Osteocyte (in vitro differentiated cells): ENCODE measurements around the gene DNM3. TPM values are rescaled to one million over a fixed set of nuclear protein-coding genes. Genes with fewer than 3 reads are reported as not detected.
A peak's percentile ranks its signal among the peaks of the same experiment; 100 is the strongest.

Source experiments
- DNase-seq: peaks from one replicate; pipeline ENCODE4 v3.0.0; 2021; ENCODE audit warnings: mixed read lengths; ENCODE audit not compliant: unreplicated experiment; ENCODE audit errors: extremely low spot score
- H3K27ac Mint-ChIP-seq: one replicate; pipeline ENCODE4 v1.8.0; 2021; ENCODE audit warnings: mild to moderate bottlenecking, mixed read lengths; ENCODE audit not compliant: unreplicated experiment
- H3K27me3 Mint-ChIP-seq: one replicate; pipeline ENCODE4 v1.8.0; 2021; ENCODE audit warnings: mixed read lengths; ENCODE audit not compliant: unreplicated experiment
- H3K36me3 Mint-ChIP-seq: one replicate; pipeline ENCODE4 v1.8.0; 2021; ENCODE audit warnings: mixed read lengths; ENCODE audit not compliant: unreplicated experiment
- H3K4me1 Mint-ChIP-seq: one replicate; pipeline ENCODE4 v1.8.0; 2021; ENCODE audit warnings: mixed read lengths; ENCODE audit not compliant: unreplicated experiment
- H3K4me3 Mint-ChIP-seq: one replicate; pipeline ENCODE4 v1.8.0; 2021; ENCODE audit warnings: mild to moderate bottlenecking, moderate library complexity, mixed read lengths; ENCODE audit not compliant: unreplicated experiment
- H3K9me3 Mint-ChIP-seq: one replicate; pipeline ENCODE4 v1.8.0; 2021; ENCODE audit warnings: mixed read lengths; ENCODE audit not compliant: unreplicated experiment
- total RNA-seq: library from RNA; stranded (reverse); gene quantifications from 2 replicates; pipeline ENCODE4 v1.2.1, GENCODE V29; 2021
- TF ChIP-seq, protein P1 (sequence below): fragments of 200-600 bp; sonication (generic); IDR thresholded peaks from 2 replicates; pipeline ENCODE4 v1.5.0; 2021; ENCODE audit warnings: antibody characterized with exemption, mild to moderate bottlenecking, moderate library complexity

Gene DNM3
- total RNA-seq, 1 donor from 2014 or later: 3.7 TPM

DNA sequence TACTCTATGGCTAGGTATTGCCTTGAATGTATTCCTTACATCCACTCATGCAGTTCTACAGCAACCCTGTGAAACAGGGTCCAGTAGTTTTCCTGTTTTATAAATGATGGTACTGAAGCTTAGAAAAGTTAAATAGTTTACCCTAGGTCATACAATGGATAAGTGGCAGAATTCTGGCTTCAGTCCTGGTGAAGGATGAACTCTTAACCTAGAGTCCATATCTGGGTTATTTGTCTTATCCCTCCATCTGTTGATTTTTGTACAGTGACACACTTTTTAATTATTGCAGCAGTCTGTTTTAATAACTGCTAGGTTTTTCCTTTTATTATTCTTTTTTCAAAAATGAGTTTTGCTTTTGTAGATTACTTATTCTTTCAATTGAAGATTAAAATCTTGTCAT lies 263.9 kb downstream of the DNM3 start:
- Mint-ChIP-seq H3K36me3 (no peaks in the 10 kb centered on the region), H3K4me3 (no peak overlapping the region), H3K4me1 (peaks cover 38% of the 10 kb centered on the region), H3K27me3 (no peaks in the 10 kb centered on the region), H3K9me3 (no peaks in the 10 kb centered on the region), H3K27ac (no peak overlapping the region)
- no peak for DNase-seq
- TF ChIP-seq, protein P1, sequence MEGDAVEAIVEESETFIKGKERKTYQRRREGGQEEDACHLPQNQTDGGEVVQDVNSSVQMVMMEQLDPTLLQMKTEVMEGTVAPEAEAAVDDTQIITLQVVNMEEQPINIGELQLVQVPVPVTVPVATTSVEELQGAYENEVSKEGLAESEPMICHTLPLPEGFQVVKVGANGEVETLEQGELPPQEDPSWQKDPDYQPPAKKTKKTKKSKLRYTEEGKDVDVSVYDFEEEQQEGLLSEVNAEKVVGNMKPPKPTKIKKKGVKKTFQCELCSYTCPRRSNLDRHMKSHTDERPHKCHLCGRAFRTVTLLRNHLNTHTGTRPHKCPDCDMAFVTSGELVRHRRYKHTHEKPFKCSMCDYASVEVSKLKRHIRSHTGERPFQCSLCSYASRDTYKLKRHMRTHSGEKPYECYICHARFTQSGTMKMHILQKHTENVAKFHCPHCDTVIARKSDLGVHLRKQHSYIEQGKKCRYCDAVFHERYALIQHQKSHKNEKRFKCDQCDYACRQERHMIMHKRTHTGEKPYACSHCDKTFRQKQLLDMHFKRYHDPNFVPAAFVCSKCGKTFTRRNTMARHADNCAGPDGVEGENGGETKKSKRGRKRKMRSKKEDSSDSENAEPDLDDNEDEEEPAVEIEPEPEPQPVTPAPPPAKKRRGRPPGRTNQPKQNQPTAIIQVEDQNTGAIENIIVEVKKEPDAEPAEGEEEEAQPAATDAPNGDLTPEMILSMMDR: no peak

DNA sequence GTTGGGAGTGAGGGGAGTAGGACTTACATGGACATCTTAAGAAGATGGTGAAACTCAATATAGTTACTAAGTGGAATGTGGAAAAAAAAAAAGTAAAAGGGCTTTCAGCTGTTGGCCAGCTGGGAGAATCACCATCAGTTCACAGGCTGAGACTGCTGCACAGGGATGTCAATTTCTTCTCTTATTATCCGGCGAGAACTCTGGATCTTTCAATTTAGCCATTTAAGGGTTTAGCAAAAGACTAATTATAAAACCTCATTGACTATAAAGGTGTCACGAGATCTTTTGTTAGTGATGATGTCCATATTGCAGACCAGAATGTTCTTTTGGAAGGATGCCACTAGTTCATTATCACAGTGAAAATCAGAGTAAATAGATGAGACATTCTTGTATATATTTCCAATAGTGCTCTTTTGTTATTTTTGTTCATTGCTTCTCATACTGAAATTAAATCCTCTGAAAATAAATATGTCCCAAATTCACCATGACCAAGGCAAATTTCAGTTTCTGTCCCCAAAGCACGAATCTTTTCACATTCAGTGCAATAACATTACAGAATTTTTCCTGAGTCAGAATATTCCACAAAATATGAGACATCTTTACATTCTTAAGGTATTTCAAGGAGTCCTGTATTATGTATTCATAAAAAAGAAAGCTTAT lies 266.1 kb downstream of the DNM3 start:
- Mint-ChIP-seq H3K4me3 (no peak overlapping the region), H3K9me3 (no peaks in the 10 kb centered on the region), H3K36me3 (no peaks in the 10 kb centered on the region), H3K4me1 (peaks cover 38% of the 10 kb centered on the region), H3K27ac (peak overlapping the region; percentile 7), H3K27me3 (no peaks in the 10 kb centered on the region)
- TF ChIP-seq, protein P1: no peak
- DNase-seq: no peak

GRCh38 chr1:172108161-172108893 lies 267.0 kb downstream of the DNM3 start:
- peaks cover 40% of the 10 kb centered on the region for H3K4me1 Mint-ChIP-seq
- H3K4me3 Mint-ChIP-seq: no peak overlapping the region
- no peaks in the 10 kb centered on the region for H3K9me3 Mint-ChIP-seq
- H3K27me3 Mint-ChIP-seq: no peaks in the 10 kb centered on the region
- H3K36me3 Mint-ChIP-seq: no peaks in the 10 kb centered on the region
- H3K27ac Mint-ChIP-seq: no peak overlapping the region
- TF ChIP-seq, protein P1: no peak
- no peak for DNase-seq

DNA sequence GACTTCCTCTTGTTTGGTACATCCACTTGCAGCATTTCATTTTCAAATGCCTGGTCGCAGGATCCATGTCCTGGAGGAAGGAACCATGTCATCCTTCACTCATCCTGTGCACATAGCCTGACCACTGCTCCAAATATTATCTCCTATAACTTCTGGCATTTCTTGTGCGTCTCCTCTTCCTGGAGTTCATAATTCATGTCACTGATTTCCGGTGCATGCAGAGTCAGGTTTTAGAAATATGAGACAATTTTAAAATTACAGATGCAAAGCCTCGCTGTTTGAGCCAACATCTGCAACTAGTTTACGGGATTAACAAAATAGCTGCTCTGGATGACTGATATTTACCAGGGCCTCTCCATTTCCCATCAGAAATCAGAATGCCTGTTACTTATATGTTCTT lies 268.1 kb downstream of the DNM3 start:
- H3K36me3 Mint-ChIP-seq: no peaks in the 10 kb centered on the region
- TF ChIP-seq, protein P1: no peak
- H3K27ac Mint-ChIP-seq: peak overlapping the region; percentile 25
- H3K4me3 Mint-ChIP-seq: no peak overlapping the region
- no peak for DNase-seq
- no peaks in the 10 kb centered on the region for H3K27me3 Mint-ChIP-seq
- H3K9me3 Mint-ChIP-seq: no peaks in the 10 kb centered on the region
- peaks cover 45% of the 10 kb centered on the region for H3K4me1 Mint-ChIP-seq

- no peak overlapping the region for H3K27ac Mint-ChIP-seq
- no peak for DNase-seq
These were observed 271.3 kb downstream of the DNM3 start for GRCh38 chr1:172112576-172112975.

More at GRCh38 chr1:172112576-172112975, 271.3 kb downstream of the DNM3 start:
- no peak overlapping the region for H3K4me3 Mint-ChIP-seq
- peaks cover 47% of the 10 kb centered on the region for H3K4me1 Mint-ChIP-seq
- TF ChIP-seq, protein P1: no peak
- no peaks in the 10 kb centered on the region for H3K9me3 Mint-ChIP-seq
- no peaks in the 10 kb centered on the region for H3K27me3 Mint-ChIP-seq
- no peaks in the 10 kb centered on the region for H3K36me3 Mint-ChIP-seq
